Measurements from ENCODE around the gene COL23A1.
"Not testable (repeated sequence)": the region's sequence is repeated elsewhere in the genome, so short reads cannot be mapped to it uniquely, and the experiment has no call there.

The COL23A1 gene

DNA sequence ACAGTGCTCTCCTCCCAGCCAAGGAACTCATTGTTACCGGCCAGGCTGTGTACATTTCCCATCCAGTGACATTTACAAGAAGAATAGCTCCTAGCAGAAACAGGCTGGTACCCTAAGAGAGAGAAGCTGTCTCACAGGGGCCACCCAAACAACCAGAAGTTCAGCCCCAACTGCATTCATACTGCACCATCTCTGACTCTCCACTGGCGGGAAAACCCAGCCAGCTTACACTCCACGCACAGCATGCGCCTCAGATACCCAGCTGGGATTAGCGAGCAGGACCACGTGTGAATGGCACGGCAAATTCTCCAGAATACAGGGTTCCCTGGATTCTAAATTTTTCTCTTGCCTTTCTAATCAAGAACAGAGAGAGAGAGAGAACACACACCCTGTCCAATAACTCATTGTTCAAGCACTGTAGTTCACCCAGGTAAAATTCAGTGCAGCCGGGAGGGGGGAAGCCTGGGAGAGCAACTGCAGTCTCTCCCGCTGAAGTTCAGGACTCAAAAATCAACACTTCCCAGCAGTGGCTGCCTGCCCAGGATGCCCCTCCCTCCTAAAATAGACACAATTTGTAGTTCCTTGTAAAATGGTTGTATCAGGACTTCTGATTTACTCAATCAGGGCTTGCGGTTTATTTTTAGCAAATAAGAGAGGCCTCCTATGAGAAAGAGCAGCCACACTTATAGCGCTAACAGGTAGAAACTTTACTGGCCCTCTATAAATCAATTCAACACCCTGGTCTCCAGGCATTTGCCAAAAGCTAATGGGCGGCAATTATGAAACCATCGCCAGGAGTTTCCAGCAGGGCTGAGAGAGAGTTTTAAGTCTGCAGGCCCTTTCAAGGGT, 2.2 kb downstream of the COL23A1 start:
- no peak for DNase-seq

DNA sequence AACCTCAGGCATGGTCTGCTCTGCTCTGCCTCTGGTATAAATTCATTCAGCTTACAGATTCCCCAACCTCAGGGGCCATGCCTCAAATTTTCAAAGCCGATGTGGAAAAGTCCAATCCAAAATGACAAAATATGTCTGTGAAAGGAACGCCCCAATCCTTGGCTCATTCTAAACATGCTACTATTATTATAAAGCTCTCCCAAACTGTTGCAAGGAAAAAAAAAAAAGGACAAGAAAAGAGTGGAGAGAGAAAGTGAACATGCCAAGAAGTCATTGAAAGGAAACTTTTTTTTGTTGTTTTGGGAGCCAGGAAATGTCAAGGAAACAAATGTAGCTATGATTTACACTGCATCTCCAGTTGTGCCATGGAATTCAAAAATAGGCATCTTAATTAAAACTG, 3.8 kb downstream of the COL23A1 start:
- DNase-seq: no peak

DNA sequence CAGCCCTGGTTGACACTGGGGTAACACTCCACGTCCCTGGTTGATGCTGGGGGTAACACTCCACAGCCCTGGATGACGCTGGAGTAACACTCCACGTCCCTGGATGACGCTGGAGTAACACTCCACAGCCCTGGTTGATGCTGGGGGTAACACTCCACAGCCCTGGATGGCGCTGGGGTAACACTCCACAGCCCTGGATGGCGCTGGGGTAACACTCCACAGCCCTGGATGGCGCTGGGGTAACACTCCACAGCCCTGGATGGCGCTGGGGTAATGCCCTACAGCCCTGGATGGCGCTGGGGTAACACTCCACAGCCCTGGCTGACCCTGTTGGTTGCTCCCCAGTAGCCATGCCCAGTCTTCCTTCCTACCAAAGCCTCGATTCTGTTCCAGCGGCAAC, 4.8 kb downstream of the COL23A1 start:
- DNase-seq: not testable (repeated sequence)

DNA sequence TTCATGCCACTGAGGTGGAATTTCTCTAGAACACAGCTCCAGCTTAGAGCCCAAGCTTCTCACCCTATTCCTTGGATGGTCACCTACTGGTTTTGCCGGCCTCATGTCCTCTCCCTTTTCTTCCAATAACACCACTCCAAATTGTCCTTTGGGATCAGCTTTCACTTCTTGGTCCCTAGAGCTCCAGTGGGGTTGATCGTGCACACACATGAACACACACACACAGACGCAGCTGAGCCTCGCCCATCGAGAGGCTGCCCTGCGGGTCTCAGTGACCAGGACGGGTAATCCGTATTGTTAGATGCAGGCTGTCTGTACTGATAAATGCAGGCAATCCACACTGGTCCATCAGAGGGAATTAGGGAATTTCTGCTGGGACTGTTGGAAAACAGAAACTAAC, 6.9 kb downstream of the COL23A1 start:
- DNase-seq: no peak

DNA sequence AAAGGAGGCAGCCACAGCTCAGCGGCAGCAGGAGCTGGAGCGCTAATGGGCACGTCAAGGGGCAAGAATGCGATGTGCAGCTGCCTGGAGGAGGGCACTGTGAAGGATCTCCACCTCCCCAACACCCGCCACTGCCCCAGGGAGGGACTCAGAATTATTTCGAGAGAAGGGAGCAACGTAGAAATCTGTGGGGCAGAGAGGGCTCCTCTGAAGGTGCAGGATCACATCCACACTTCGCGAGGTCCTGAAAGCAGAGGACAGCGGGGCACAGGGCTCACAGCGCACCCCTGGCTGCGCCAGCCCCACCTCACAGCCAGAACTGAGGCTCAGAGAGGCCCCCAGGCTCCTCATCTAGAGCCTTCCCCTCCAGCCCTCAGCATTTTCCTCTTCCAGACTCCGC, 7.9 kb downstream of the COL23A1 start:
- no peak for DNase-seq

DNA sequence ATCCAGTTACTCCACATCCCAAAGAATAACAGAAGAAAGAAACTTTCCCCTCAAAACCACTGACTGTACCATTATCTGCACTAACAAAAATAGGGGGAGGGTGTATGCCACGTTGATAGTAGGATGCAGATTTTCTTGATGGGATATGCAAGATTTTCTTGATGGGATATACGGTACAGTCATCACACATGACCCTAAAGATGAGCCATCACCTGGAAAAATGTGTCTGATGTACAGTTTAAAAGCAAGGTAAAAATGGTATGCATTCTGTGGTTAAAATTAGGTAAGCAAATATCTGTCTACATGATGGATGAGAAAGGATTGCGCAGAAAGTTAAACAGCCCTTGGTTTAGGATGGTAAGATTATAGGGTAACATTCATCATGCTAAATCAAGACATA, 8.6 kb downstream of the COL23A1 start:
- peak in 1 of 2 experiments; percentile 24 for DNase-seq

DNA sequence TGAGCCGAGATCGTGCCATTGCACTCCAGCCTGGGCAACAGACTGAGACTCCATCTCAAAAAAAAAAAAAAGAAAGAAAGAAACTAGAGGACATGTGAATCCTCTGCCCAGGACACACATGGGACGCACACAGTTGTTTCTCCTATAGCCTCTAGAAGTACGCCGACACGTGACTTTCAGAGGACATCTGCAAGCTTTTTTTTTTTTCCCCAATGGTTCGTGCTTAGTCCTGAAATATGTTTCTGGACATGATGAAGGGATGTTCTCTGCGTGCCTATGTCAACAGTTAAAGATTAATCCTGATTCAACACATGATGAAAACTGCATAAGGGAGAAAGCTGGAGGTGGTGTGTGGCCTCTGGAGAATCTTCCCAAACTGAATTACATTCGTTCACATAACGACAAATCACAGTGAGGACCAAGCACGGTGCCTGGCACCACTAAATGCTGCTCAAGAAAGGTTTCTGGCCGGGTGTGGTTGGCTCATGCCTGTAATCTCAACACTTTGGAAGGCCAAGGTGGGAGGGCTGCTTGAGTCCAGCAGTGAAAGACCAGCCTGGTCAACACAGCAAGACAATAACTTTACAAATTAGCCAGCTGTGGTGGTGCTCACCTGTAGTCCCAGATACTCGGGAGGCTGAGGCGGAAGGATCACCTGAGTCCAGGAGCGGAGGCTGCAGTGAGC, 9.8 kb downstream of the COL23A1 start:
- no peak for DNase-seq

DNA sequence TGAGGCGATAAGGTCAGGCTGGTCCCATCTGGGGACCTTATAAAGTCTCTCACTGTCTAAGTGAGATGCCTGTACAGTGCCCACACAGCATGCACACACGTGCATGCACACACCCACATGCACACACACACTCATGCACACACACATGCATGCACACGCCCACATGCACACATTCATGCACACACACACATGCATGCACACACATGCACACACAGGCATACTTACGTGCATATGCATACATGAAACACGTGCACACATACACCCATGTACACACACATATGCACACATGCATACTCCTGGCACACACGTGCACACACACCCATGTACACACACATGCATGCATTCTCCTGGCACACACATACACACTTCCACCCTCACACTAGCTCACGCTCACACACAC, 12.2 kb downstream of the COL23A1 start:
- no peak for DNase-seq

DNA sequence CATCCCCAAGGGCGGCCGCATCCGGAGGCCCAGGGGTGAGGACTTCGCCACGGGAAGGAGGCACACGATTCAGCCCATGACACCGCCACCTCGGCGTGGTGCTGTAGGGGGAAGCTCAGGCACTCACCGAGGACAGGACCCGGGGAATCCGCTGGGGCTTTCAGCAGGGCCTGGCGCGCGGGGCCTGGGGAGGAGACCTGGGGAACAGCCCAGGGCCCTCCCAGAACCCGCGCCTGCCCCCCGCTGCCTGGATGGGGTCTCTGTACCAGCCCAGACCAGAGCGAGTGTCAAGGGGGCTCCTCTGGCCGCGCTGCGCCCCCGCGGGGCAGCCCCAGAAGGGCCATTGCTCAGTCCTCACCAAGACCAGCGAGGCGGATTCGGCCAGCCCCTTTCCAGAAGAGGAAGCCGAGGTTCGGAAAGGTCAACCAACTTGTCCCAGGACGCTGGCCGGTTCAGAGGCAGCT, 12.8 kb downstream of the COL23A1 start:
- DNase-seq: no peak

DNA sequence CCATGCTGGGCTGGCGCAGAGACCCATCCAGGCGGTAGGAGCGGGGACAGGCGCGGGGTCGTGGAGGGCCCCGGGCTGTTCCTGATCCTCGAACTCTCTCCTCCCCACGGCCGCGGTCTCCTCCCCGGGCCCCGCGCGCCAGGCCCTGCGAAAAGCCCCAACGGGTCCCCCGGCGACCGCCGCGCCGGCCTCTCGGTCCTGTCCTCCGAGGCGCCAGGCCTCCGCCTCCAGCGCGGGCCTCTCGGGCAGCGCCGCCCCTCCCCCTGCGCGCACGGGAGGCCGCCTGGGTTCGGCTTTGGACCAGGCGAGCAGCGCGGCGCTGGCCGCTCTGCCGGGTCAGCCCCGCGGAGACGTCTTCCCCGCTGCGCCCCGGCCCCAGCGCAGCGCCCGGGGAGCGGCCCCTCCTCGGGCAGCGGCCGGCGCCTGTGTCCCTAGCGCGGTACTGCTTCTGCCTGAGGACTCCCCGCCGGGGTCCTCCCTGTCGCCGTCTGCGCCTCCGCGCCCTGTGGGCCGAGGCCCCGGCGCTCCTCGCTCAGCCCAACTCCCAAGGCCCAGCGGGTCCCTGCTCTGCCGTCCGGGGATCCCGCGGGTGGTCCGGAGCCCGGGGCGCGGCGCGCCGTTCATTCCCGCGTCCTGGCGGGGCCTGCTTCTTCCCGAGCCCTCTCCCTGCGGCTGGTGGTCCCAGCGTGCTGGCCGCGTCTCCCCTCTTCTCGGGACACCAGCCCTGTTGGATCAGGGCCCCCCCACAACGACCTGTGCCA, 13.4 kb downstream of the COL23A1 start:
- peak in 1 of 2 experiments; percentile 26 for DNase-seq

DNA sequence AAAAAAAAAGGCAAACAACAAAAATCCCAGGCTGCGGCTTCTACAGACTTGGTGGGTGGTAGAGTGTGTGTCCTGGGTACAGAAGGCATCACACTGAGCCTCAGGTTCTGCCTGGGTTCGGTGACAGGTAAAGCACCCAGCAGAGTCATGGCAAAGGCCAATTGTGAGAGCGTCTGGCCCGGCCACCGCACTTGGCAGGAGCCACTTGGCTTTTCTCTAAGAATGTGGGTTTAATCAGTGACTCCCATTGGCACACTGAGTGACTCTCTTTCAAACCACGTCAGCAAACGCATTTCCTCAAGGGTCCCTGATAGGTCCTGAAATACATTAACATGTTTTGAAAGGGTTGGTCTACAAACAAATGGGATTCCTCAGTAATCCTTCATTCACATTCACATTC, 17.0 kb downstream of the COL23A1 start:
- DNase-seq: no peak

DNA sequence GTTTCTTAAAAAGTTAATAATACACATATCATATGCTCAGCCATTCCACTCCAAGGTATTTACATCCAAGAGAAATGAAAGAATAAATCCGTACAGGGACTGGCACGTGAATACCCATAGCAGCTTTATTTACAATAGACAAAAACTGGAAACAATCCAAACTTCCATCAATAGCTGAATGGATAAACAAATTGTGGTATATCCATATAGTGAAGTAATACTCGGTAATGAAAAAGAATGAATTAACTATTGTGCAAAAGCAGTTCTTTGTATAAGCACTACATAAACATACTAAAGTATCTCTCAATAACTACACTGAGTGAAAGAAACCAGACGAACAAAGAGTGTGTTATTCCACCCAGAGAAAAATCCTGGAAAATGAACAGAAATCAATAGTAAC, 17.6 kb downstream of the COL23A1 start:
- no peak for DNase-seq

DNA sequence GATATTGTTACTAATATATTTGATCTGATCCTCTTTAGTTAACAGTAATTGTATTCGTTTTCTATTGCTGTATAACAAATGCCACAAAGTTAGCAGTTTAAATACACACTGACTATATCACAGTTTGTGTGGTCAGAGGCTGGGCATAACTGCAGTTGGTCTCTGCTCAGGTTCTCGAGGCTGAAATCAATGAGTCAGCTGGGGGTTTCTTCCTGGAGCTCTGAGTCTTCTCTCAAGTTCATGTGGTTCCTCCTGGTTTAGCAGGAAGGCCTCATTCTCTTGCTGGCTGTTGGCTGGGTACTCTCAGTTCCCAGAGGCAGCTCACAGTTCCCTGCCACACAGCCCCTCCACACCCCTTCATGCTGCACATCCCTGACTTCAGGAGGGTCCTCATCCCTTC, 20.7 kb downstream of the COL23A1 start:
- DNase-seq: no peak

DNA sequence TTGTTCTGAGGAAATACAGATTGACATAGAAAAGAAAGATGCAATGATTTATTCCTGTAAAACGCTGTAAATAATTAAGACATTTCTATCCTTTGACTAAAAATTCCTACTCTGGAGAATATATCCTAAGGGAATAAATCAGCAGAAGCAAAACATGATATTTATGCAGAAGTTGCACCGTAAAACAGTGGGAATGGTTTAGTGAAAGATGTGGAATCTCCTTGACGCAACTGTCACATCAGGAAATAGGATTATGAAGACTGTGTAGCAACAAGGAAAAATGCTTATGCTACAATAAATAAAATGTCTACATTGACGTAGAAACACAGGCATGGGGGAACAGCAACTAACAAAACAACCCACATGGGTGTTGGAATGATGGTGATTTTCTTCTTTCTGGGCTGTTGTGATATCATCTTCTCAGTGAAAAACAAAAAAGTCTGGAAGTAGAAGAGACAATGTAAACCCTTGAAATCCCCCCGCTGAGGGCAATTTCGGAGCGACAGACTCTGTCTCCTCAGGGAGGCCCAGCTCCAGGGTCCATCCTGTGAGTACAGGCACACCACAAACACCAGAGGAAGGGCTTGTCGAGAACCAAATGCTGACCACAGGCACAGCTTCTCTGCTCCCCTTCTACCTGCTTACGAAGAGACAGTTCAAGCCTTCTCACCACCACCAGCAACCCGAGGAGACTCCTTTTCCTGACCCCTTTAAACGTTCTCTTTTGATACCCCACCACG, 25.2 kb downstream of the COL23A1 start:
- DNase-seq: no peak

DNA sequence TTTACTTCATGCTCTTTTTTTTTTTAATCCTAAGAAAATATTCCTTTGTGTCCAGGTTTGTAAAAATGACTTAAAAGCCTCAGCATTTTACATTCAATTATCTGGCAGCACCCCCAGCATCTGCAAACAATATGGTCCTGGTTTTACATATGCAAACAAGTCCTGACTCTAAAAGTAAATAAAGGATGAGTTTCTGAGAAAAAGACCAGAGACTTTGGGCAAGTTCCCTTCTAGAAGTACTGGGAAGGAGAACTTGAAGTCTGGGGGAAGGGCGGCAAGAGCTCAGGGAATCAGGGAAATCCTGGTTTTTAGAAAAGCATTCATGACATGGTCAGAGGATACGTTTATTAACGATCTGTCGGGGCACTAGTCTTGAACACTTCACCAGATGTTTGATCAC, 25.8 kb downstream of the COL23A1 start:
- peak in 1 of 2 experiments; percentile 36 for DNase-seq

DNA sequence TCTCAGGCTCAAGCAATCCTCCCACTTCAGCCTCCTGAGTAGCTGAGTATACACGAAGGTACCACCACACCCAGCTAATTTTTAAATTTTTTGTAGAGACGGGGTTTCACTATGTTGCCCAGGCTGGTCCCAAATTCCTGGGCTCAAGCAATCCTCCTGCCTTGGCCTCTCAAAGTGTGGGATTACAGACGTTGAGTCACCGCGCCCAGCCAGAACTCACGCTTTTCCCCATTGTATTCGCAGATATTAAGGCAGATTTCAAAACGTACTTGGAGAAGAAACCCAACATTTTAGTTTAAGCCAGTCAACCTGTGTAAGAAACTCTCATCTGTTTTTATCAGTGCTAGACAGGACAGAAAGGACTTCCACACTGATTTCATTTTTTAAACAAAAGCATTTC, 26.6 kb downstream of the COL23A1 start:
- no peak for DNase-seq

DNA sequence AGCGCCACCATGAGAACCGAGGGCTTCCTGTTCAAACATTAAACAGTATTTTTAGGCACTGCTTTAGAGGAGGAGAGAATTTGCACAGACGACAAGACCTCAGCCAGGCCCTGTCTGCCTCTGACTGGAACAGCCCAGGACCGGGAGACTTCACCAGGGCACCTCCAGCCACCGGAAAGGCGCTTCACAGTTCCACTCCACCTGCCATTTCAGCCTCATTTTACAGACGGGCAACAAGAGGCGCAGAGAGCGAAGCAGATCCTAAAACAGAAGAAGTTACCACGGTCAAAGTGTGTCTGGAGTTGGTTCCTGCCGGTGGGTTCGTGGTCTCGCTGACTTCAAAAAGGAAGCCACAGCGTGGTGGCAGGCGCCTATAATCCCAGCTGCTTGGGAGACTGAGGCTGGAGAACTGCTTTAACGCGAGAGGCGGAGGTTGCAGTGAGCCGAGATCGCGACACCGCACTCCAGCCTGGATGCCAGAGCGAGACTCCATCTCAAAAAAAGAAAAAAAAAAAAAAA, 28.4 kb downstream of the COL23A1 start:
- DNase-seq: no peak

DNA sequence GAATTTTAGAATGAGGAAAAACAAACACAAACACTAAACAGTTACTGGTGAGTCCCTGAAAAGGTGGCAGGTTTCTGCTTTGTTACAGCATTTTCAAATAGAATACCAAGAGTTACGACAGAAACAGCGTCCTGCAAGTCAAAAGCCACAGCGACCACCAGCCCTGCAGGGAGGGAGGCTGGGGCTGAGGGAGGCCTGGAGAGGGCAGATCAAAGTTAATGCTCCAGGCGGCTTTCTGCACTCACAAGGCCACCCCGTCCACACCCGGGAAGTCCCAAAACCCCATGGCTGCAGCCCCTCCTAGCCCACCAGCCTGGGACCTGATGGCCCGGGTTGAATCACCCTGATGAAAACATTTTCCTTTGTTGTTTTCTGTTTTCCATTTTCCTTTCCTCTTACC, 29.3 kb downstream of the COL23A1 start:
- DNase-seq: no peak

DNA sequence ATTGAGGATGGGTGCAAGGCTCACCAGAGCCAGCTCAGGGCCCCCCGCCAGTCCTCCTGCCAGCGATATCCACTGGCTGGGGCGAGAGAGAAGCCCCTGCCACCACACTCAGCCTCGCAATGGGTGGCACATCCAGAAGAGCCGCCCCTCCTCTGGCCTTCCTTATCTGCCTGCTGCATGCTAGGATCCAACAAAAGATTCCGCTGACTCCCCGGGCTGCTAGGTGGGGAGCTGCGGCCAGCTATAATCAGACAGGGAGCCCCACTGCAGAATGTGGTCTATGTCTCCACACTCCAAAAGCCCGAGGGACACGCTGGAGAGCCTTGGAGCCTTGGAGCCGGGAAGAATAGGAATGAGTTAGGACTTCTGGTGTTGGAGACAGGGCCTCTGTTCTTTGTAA, 32.8 kb downstream of the COL23A1 start:
- DNase-seq: no peak

DNA sequence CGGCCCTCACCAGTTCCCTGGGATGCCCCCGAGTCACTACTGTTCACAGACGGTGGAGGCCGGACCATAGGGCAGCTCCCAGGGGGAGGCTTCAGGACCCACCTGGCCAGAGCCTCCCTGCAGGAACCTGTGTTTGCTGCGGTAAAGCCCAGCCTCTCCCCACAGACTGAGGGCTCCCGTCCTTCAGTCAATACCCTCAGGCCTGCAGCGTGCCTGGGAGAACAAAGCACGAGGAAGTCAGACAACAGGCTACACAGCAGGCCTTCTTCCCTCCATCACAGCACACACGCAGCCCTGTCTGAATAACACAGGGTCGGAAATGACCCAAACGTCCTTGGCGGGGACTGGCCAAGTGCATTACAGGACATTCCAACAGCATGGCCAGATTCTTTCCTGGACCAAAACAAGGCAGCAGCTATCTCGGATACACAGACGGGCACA, 34.4 kb downstream of the COL23A1 start:
- DNase-seq: no peak

DNA sequence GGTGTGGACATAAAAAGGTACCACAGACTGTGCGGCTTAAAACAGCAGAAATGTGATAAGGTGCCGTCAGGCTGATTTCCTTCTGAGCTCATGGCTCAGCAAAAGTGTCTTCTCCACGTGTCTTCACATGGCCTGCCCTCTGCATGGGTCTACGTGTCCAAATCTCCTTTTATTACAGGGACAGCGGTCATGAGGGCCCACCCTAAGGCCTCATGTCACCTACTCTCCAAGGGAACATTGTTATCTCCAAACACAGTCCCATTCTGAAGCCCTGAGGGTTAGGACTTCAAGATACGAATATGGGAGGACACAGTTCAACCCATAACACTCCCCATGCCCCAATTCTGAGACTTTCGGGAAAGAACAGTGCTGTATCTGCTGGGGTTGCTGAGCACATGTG, 35.2 kb downstream of the COL23A1 start:
- no peak for DNase-seq

DNA sequence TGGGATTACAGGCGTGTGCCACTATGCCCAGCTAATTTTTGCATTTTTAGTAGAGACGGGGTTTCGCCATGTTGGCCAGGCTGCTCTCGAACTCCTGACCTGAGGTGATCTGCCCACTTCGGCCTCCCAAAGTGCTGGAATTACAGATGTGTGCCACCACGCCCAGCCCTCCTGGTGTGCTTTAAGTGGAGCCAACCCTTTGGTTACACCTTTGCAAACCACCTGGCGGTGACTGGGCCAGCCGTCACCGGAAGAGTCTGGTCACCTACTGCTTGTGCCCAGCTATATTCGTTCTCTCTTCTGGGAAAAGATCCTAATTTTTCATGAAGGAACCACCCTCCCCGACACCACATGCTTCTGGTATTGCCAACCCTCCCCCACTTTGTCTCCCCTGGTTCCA, 35.9 kb downstream of the COL23A1 start:
- no peak for DNase-seq

DNA sequence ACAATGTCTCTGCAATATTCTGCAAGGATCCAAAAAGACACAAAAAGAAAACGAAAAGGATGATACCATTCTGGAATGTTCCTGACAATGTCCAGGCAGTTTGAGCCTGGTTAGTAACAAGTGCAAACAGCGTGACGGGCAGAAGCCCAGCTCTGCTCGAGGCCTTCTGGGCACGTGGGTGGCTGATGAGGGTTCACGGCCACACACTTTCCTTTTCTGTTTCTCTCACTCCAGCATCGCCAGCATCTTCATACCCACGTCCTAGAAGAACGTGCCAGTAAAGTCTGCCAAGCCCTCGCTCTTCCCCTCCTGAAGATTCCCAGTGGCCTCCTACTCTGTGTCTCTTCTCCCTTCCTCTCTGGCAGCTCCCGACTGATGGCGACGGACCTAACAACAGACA, 36.7 kb downstream of the COL23A1 start:
- no peak for DNase-seq

All from NCI-H526 (cell line).